Esophagus muscularis mucosa (tissue), 4 donors: Measurements from ENCODE around the gene TTC39C. TPM values are rescaled to one million over a fixed set of nuclear protein-coding genes. Genes with fewer than 3 reads are reported as not detected.

ENCODE experiments used
- DNase-seq: peaks from one replicate; pipeline ENCODE4 v3.0.0-alpha.2; 2017; ENCODE audit errors: extremely low spot score
- H3K27ac ChIP-seq, 4 donors: fragments of 200-600 bp; sonication (generic); replicated peaks in 1 of 4; 1 replicate in 3 of 4; 2 replicates in 1 of 4; pipeline ENCODE4 v1.5.1; 2016 to 2019; ENCODE audit warnings: mild to moderate bottlenecking in 1 of 4
- H3K27me3 ChIP-seq, 4 donors: fragments of 200-600 bp; sonication (generic); one replicate each; pipeline versions ENCODE4 v1.5.1 to v1.6.0; 2016 to 2019
- H3K36me3 ChIP-seq, 4 donors: fragments of 200-600 bp; sonication (generic); one replicate each; pipeline ENCODE4 v1.5.1; 2016 to 2019
- H3K4me1 ChIP-seq, 4 donors: fragments of 200-600 bp; sonication (generic); one replicate each; pipeline ENCODE4 v1.5.1; 2016 to 2019
- H3K4me3 ChIP-seq, 4 donors: fragments of 200-600 bp; sonication (generic); 1 replicate in 2 of 4; 2 replicates in 2 of 4; pipeline ENCODE4 v1.5.1; 2016 to 2019; ENCODE audit warnings: mild to moderate bottlenecking in 4 of 4, moderate library complexity in 1 of 4
- H3K9me3 ChIP-seq, 4 donors: fragments of 200-600 bp; sonication (generic); 1 replicate in 3 of 4; 2 replicates in 1 of 4; pipeline ENCODE4 v1.5.1; 2016 to 2019
- CTCF ChIP-seq, 3 experiments: fragments of 200-600 bp in 2 of 3; fragments of 450-650 bp in 1 of 3; sonication (generic) in 2 of 3; IDR thresholded peaks; one replicate each; pipeline ENCODE4 v1.5.1; 2017 to 2019; ENCODE audit warnings: antibody characterized with exemption in 3 of 3, mild to moderate bottlenecking in 2 of 3, moderate library complexity in 1 of 3
- EP300 ChIP-seq: sonication (generic); formaldehyde crosslinking; IDR thresholded peaks from one replicate; pipeline ENCODE4 v1.6.1; 2017; ENCODE audit warnings: antibody characterized with exemption
- POLR2A ChIP-seq: fragments of 450-650 bp; IDR thresholded peaks from one replicate; pipeline ENCODE4 v1.6.1; 2017; ENCODE audit warnings: antibody characterized with exemption, moderate library complexity, mild to moderate bottlenecking, low read depth
- POLR2AphosphoS5 ChIP-seq, 2 donors: sonication (generic); formaldehyde crosslinking; IDR thresholded peaks; one replicate each; pipeline ENCODE4 v1.6.1; 2017; ENCODE audit warnings: antibody characterized with exemption in 2 of 2
- WGBS: methylation state at CpG from one replicate; pipeline ENCODE4 v1.1.5; 2018; 5-methylcytosine and 5-hydroxymethylcytosine counted together
- intact Hi-C: fragments of 100-400 bp; cut with DNase I; formaldehyde crosslinking; loops from one replicate; pipeline ENCODE4 v1.15.1; 2023
- small RNA-seq, 3 donors: library from RNA; depleted of rRNA; stranded (forward); fragments of <200 nt; gene quantifications; one replicate each; pipeline ENCODE3, GENCODE V24; 2016
- total RNA-seq, 4 donors: library from RNA; depleted of rRNA; stranded (reverse); fragments of >200 nt; gene quantifications; one replicate each; pipeline versions ENCODE4 v1.1.0 to v1.2.1, GENCODE V29; 2016

TTC39C gene
- total RNA-seq, 4 donors from 2014 or later = 32.3 to 45.4 (median 34.8) TPM

GRCh38 chr18:24177499-24178133 lies 163.1 kb downstream of the TTC39C start:
- intact Hi-C loops = loop anchor here (5.0 to 10.0 kb wide), 2 partner anchors 95 to 307 kb away; no protein-coding TSS in a partner anchor

GRCh38 chr18:24180048-24180447 lies 165.5 kb downstream of the TTC39C start:
- DNase-seq = no peak
- intact Hi-C loops = no loop called here

More at GRCh38 chr18:24177499-24178133, 163.1 kb downstream of the TTC39C start:
- WGBS = 90% methylated on average over 5 of the region's 5 CpGs
- Histone ChIP-seq H3K27me3 (no peaks in the 10 kb centered on the region), H3K4me3 (no peak overlapping the region), H3K9me3 (no peaks in the 10 kb centered on the region), H3K4me1 (peaks cover 4 to 12% (median 8%) of the 10 kb centered on the region in 4 donors), H3K36me3 (peaks cover 0 to 60% (median 21%) of the 10 kb centered on the region in 4 donors), H3K27ac (no peak overlapping the region)
- DNase-seq = no peak
- TF ChIP-seq CTCF (IDR thresholded peaks at IDR 0.05) (no peak), POLR2A (no peak), EP300 (no peak), POLR2AphosphoS5 (IDR thresholded peaks at IDR 0.05) (no peak)

GRCh38 chr18:24181806-24182205 lies 167.3 kb downstream of the TTC39C start:
- H3K9me3 ChIP-seq = no peaks in the 10 kb centered on the region
- 74% methylated on average over 2 of the region's 2 CpGs for WGBS
- no peaks in the 10 kb centered on the region for H3K27me3 ChIP-seq
- peaks cover 3 to 10% (median 5%) of the 10 kb centered on the region in 4 donors for H3K4me1 ChIP-seq
- DNase-seq = no peak
- H3K36me3 ChIP-seq = peaks cover 0 to 43% (median 9%) of the 10 kb centered on the region in 4 donors
- H3K4me3 ChIP-seq = no peak overlapping the region
- H3K27ac ChIP-seq = no peak overlapping the region
- intact Hi-C loops = no loop called here
- TF ChIP-seq EP300 = no peak
- TF ChIP-seq POLR2A = no peak
- no peak for TF ChIP-seq CTCF (IDR thresholded peaks at IDR 0.05)
- TF ChIP-seq POLR2AphosphoS5 (IDR thresholded peaks at IDR 0.05) = no peak

More at GRCh38 chr18:24180048-24180447, 165.5 kb downstream of the TTC39C start:
- H3K4me3 ChIP-seq = no peak overlapping the region
- H3K27me3 ChIP-seq = no peaks in the 10 kb centered on the region
- TF ChIP-seq POLR2A = no peak
- no peak for TF ChIP-seq CTCF (IDR thresholded peaks at IDR 0.05)
- TF ChIP-seq POLR2AphosphoS5 (IDR thresholded peaks at IDR 0.05) = no peak
- TF ChIP-seq EP300 = no peak
- H3K9me3 ChIP-seq = no peaks in the 10 kb centered on the region
- peaks cover 0 to 41% (median 6%) of the 10 kb centered on the region in 4 donors for H3K36me3 ChIP-seq
- H3K27ac ChIP-seq = no peak overlapping the region
- WGBS = 90% methylated on average over 1 of the region's 1 CpG
- peaks cover 4 to 12% (median 8%) of the 10 kb centered on the region in 4 donors for H3K4me1 ChIP-seq

Small RNA genes lying within 50 kb of the gene (small RNA-seq; reads per million reads assigned to genes)
- 0 reads per million in 3 donors for gene RF00017
- gene RNA5SP452 = 0.19 to 2.4 (median 0.50) reads per million in 3 donors
- gene RNU5A-6P = 0 reads per million in 3 donors

Other genes starting within 250 kb of the TTC39C start
- gene CABYR, start 124.3 kb downstream of the TTC39C start, total RNA-seq = 1 to 10 TPM; 1.3 to 3.3 (median 2.5) TPM